Mucosa of rectum (tissue), 2 donors: Measurements from ENCODE around the gene UMAD1.

Experiments
- H3K27ac ChIP-seq, 2 donors: one replicate each; pipeline ENCODE4 v1.7.0; 2013; ENCODE audit warnings: inconsistent platforms in 2 of 2, low read depth in 2 of 2, low read length in 2 of 2
- H3K27me3 ChIP-seq, 2 donors: one replicate each; pipeline ENCODE4 v1.7.0; 2013; ENCODE audit warnings: low read length in 2 of 2; ENCODE audit not compliant: control insufficient read depth in 2 of 2, insufficient read depth in 2 of 2
- H3K36me3 ChIP-seq, 2 donors: one replicate each; pipeline ENCODE4 v1.7.0; 2013; ENCODE audit warnings: low read length in 2 of 2; ENCODE audit not compliant: control insufficient read depth in 2 of 2, insufficient read depth in 2 of 2
- H3K4me1 ChIP-seq, 2 donors: one replicate each; pipeline ENCODE4 v1.7.0; 2013; ENCODE audit warnings: low read length in 2 of 2, mild to moderate bottlenecking in 1 of 2; ENCODE audit not compliant: control insufficient read depth in 2 of 2, insufficient read depth in 2 of 2
- H3K4me3 ChIP-seq, 2 donors: one replicate each; pipeline ENCODE4 v1.7.0; 2013; ENCODE audit warnings: low read length in 2 of 2
- H3K9ac ChIP-seq, 2 donors: one replicate each; pipeline ENCODE4 v1.7.0; 2013; ENCODE audit warnings: low read length in 2 of 2, low read depth in 1 of 2, mild to moderate bottlenecking in 1 of 2
- H3K9me3 ChIP-seq, 2 donors: one replicate each; pipeline ENCODE4 v1.7.0; 2013; ENCODE audit warnings: low read length in 2 of 2; ENCODE audit not compliant: control insufficient read depth in 2 of 2
- donor health status: healthy.
- donor health status: Normal muscosa, but diverticular disease.

UMAD1 gene

DNA sequence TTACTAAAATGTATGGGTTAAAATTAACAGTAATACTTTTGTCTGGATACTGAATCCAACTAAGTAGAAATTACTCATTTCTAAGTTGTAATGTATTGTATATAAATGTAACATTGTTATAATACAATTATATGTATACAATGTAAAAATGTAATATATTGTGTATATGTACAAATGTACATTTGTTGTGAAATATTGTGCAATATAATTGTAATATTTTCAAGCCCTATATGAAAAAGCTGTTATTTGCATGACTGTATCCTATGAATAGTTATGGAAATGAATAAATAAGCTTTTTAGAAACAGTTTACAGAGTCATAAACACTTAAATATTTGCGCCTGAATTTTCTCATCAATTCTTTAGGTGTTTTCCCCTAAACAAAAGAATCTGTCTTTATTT lies 20.3 kb upstream of the UMAD1 start:
- Histone ChIP-seq H3K27ac (no peak overlapping the region), H3K9ac (no peak overlapping the region), H3K9me3 (no peaks in the 10 kb centered on the region), H3K27me3 (no peaks in the 10 kb centered on the region), H3K4me1 (no peaks in the 10 kb centered on the region), H3K4me3 (no peak overlapping the region), H3K36me3 (no peaks in the 10 kb centered on the region)

DNA sequence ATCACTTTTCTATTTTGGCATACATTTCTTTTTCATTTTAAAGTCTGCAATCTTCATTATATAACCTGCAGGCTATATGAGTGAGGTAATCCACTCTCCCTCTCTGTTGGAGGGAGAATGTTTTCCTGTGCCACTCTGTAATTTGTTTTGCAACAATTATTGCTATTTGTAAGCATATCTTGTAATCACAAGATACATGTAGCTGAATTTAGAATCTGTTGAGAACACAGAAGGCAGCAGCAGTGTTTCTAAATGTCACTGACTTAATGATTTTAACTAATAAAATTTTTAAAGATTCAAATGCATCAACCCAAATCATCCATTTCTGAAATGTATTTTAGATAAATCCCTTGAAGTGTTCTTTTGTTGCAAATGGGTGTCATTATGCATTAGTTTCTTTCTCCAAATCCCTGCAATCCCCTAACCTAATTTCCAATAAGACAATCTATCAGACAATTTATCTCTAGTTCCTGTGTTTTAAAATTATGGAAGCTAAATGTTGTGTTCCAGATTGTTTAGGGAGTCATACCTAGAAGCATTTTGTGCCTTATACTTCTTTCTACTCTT lies 19.8 kb upstream of the UMAD1 start:
- no peak overlapping the region for H3K27ac ChIP-seq
- no peak overlapping the region for H3K4me3 ChIP-seq
- no peaks in the 10 kb centered on the region for H3K9me3 ChIP-seq
- H3K27me3 ChIP-seq: no peaks in the 10 kb centered on the region
- H3K9ac ChIP-seq: no peak overlapping the region
- H3K36me3 ChIP-seq: no peaks in the 10 kb centered on the region
- H3K4me1 ChIP-seq: no peaks in the 10 kb centered on the region

DNA sequence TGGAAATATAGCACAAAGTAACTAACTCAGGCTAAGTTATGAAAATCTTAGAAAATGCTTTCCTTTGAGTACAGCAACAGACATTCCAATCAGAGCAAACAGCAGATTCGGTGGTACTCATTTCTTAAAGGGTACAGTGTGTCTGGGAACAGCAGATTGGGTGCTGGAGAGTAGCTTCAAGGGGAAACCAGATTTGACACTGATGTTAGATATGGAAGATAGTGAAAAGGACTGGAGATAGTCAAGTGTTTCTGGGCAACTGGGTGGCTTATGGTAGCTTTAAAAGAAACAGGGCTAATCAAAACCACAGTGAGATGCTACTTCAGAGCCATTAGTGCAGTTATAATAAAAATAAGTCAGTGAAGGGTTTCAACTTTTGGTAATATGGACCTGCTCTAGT lies 12.1 kb upstream of the UMAD1 start:
- Histone ChIP-seq H3K4me3 (no peak overlapping the region), H3K27ac (no peak overlapping the region), H3K9ac (no peak overlapping the region), H3K9me3 (no peaks in the 10 kb centered on the region), H3K36me3 (no peaks in the 10 kb centered on the region), H3K4me1 (no peaks in the 10 kb centered on the region), H3K27me3 (no peaks in the 10 kb centered on the region)

DNA sequence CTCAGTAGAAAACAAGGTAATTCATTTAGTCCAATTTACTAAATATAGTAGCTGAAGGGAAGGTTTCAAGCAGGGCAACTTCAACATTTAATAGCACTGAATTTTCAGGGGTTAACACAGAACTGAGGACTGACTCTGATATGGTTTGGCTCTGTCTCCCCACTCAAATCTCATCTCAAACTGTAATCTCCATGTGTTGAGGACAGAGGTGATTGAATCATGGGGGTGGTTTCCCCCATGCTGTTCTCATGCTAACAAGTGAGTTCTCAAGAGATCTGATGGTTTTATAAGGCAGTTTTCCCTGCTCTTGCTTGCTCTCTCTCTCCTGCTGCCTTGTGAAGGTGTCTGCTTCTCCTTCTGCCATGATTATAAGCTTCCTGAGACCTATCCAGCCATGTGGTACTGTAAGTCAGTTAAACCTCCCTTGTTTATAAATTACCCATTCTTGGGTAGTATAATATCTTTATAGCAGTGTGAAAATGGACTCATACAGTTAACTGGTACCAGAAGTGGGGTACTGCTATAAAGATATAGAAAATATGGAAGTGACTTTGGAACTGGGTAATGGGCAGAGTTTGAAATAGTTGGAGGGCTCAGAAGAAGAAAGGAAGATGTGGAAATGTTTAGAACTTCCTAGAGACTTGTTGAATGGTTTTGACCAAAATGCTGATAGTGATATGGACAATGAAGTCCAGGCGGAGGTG lies 9.8 kb upstream of the UMAD1 start:
- Histone ChIP-seq H3K36me3 (peaks cover 0 to 7% of the 10 kb centered on the region in 2 donors), H3K9me3 (no peaks in the 10 kb centered on the region), H3K27me3 (no peaks in the 10 kb centered on the region), H3K4me1 (no peaks in the 10 kb centered on the region), H3K9ac (no peak overlapping the region), H3K27ac (no peak overlapping the region), H3K4me3 (no peak overlapping the region)

DNA sequence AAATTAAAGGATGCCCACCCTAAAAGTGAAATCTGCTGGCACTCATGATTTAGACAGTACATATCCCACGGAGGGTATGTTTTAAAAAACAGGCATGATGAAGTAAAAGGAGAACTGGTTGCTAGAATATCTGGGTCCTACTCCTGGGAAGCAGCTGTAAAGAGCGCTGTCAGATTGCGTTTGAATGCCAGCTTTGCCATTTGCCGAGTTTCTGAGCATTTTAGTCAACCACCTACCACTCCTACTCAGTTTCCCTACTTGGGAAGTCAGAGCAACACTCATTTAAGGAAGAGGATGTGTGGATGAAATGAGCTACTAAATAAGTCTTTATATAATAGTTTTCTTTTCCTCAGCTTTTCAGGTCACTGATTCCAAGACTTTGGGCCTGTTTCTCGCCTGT lies 1.1 kb upstream of the UMAD1 start:
- no peaks in the 10 kb centered on the region for H3K27me3 ChIP-seq
- H3K9ac ChIP-seq: peak overlapping the region; percentile 76 to 89
- no peaks in the 10 kb centered on the region for H3K9me3 ChIP-seq
- H3K27ac ChIP-seq: peak overlapping the region; percentile 83 to 90
- peak overlapping the region; percentile 96 to 97 for H3K4me3 ChIP-seq
- peaks cover 10 to 25% of the 10 kb centered on the region in 2 donors for H3K4me1 ChIP-seq
- peaks cover 0 to 8% of the 10 kb centered on the region in 2 donors for H3K36me3 ChIP-seq

DNA sequence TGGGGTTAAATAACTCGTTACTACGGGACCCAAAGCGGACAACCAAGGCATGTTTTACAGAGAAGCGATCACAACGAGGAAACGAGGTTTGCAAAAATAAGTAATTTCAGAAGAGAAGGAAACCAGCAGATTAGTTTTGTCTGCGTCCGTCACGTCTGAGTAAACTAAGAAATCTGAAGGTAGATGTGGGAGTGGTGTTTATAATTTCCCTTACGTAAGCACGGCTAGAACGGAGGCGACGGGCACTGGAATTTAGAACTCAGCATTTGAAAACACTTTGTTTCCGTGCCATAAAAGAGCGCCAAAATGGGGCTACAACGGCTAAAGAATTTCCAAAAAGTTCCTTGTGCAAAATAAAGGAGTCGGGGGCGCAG lies 718 bp upstream of the UMAD1 start:
- Histone ChIP-seq H3K36me3 (peaks cover 0 to 8% of the 10 kb centered on the region in 2 donors), H3K27me3 (no peaks in the 10 kb centered on the region), H3K9ac (peak overlapping the region; percentile 76 to 89), H3K9me3 (no peaks in the 10 kb centered on the region), H3K4me3 (peak overlapping the region; percentile 96 to 97), H3K27ac (peak overlapping the region; percentile 83 to 90), H3K4me1 (peaks cover 10 to 25% of the 10 kb centered on the region in 2 donors)

DNA sequence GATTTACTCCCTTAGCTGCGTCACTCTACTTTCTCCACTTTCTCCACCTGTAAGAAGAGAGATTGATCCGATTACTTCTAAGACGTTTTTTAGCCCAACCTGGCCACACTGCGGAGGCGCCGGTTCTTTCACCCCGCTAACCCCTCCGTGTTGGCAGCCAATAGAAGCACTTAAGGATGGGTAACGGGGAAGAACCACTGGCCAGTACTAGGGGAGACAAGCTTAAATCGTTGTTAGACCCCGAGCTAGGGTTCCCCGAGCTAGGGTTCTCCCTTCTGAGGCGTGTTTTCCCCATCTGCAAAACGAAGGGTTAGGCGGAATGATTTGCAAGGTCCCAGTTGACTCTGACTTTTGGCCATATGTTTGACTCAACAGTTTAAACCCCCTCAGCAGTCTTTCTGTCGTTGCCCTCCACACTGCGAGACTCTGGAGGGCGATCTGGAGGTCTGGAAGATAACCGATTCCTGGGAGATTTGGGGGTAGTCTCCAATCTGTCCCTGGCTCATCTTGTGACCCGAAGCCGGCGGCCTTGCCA lies 644 bp downstream of the UMAD1 start:
- peak overlapping the region; percentile 96 to 97 for H3K4me3 ChIP-seq
- peak overlapping the region; percentile 89 to 94 for H3K9ac ChIP-seq
- H3K27ac ChIP-seq: peak overlapping the region; percentile 92 to 94
- no peaks in the 10 kb centered on the region for H3K9me3 ChIP-seq
- H3K27me3 ChIP-seq: no peaks in the 10 kb centered on the region
- H3K4me1 ChIP-seq: peaks cover 10 to 25% of the 10 kb centered on the region in 2 donors
- no peaks in the 10 kb centered on the region for H3K36me3 ChIP-seq

DNA sequence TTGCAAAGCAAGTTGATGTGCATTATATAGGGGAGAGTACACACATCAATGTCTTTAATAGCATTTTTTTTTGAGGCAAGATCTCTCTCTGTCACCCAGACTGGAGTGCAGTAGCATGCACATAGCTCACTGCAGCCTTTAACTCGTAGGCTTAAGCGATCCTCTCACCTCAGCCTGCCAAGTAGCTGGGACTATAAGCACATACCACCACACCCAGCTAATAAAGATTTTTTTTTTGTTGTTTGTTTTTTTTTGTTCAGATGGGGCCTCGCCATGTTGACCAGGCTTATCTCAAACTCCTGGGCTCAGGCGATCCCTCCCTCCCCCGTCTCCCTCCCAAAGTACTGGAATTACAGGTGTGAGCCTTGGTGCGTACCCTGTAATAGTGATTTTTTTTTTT lies 1.5 kb downstream of the UMAD1 start:
- Histone ChIP-seq H3K36me3 (no peaks in the 10 kb centered on the region), H3K4me1 (peaks cover 10 to 25% of the 10 kb centered on the region in 2 donors), H3K9ac (no peak overlapping the region), H3K27me3 (no peaks in the 10 kb centered on the region), H3K27ac (peak overlapping the region; percentile 92 to 94), H3K9me3 (no peaks in the 10 kb centered on the region), H3K4me3 (peak overlapping the region; percentile 96 to 97)

DNA sequence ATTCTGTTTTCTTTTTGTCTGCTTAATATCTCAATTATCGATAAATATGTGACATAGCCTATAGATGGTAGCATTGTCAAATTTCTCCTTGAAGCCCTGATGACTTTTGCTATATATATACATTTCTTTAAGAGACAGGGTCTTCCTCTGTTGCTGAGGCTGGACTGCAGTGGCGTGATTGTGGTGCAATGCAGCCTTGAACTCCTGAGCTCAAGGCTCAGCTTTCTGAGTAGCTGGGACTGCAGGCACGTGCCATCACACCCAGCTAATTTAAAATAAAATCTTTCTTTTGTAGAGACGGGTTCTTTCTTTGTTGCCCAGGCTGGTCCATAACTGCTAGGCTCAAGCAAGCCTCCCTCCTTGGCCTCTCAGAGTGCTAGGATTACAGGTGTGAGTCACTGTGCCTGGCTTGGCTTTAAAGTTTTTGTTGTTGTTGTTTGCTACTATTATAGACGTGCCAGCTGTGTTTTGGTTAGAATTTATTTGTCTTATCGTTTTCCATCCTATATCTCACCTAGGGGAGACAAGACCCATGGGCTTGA lies 7.0 kb downstream of the UMAD1 start:
- H3K9me3 ChIP-seq: no peaks in the 10 kb centered on the region
- no peak overlapping the region for H3K9ac ChIP-seq
- H3K27ac ChIP-seq: no peak overlapping the region
- H3K4me1 ChIP-seq: peaks cover 7 to 16% of the 10 kb centered on the region in 2 donors
- no peaks in the 10 kb centered on the region for H3K36me3 ChIP-seq
- H3K4me3 ChIP-seq: no peak overlapping the region
- no peaks in the 10 kb centered on the region for H3K27me3 ChIP-seq

DNA sequence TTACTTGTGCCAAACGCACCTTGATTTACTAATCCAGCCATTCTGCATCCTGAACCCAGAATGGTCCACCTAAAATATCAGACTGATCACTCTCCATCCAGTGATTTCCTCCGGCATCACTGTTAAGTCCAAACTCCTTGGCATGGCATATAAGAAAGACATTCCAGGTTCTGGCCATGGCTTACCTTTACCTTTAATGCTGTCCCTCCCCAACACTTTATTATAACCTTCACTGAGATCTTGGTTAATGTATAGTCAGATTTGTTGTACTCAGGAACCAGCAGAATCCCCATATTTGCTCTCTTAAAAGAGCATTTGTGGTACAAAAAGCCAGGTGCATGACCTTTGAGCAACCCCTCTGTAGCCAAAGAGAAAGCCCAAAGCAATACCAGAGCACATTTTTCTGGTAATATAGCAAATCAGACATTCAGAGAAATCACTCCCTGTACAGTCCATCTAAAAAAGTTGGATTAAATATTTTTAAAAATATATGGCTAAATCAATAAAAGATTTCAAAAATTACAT lies 10.2 kb downstream of the UMAD1 start:
- H3K9me3 ChIP-seq: no peaks in the 10 kb centered on the region
- no peaks in the 10 kb centered on the region for H3K27me3 ChIP-seq
- H3K4me3 ChIP-seq: no peak overlapping the region
- H3K36me3 ChIP-seq: no peaks in the 10 kb centered on the region
- peaks cover 7 to 8% of the 10 kb centered on the region in 2 donors for H3K4me1 ChIP-seq
- H3K27ac ChIP-seq: no peak overlapping the region
- no peak overlapping the region for H3K9ac ChIP-seq
